ENCODE data around the gene TSSC4.

TSSC4 gene

GRCh38 chr11:2419638-2420501 is 19.3 kb downstream of the TSSC4 start:
- peak; percentile 40 to 58 for DNase-seq

DNA sequence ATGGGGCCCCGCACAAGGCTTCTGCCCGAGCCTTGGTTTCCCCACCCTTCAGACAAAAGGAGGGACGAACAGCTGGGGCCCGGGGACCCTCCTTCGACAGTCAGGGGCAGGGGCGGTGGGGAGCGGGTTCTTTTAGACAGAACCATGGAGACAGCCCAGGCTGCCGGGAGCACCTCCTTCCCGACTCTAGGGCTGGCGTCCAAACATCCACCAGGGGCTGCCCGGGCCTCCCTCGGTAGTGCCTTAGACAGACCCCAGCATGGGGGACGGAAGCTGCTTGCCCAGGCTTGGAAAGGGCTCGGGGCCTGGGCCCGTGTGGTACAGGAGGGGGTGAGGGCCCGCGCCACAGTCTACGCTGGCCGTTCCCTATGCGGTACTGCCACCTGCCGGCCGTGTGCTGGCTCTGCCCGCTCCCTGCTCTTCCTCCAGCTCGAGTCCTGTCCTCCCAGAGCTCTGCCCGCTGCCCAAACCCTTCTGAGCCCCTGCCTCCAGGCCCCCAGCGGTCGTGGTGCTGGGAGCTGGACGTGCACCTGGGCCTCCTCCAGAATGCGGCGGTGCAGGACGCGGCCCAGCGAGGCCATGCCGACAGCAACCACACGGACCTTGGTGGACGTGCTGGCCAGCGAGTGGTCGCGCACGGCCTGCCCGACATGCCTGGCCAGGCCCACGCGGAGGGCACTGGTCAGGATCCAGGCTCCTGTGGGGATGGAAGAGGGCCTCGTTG is 20.1 kb downstream of the TSSC4 start:
- DNase-seq = peak; percentile 60 to 75

DNA sequence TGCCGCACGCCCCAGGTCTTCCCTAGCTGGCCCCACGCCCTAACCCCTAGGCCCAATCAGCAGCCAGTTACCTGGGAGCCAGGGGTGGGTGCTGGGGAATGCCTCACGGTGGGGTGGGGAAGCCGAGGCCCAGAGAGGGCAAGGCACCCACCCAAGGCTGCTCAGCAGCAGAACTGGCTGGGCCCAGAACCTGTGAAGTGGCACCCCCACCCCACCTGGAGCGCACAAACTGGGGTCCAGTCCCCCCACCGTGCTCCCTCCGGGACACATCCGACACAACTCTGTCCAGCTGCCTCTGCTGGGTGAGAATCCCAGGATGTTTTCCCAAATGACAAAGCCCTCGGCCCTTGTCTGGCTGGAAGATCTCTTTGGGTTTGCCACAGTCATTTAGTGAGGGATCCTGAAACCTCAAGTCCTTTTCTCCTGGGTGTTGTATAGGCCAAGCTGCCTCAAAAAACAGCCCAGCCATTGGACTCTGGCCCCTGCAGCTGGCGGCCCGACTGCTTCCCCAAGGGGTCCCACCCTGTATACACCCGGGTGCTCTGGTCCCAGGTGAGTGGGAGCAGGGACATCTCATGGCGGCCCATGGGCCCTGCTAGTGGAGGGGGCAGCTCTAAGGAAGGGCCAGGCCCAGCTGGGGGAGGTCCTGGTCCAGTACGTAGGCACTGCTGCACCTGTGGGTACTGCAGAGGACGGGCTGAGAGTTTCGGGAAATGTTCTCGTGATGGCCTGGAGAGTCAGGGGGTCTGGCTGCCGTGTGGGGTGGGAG is 20.9 kb downstream of the TSSC4 start:
- no peak for DNase-seq

GRCh38 chr11:2421996-2422395 is 21.4 kb downstream of the TSSC4 start:
- no peak for DNase-seq

DNA sequence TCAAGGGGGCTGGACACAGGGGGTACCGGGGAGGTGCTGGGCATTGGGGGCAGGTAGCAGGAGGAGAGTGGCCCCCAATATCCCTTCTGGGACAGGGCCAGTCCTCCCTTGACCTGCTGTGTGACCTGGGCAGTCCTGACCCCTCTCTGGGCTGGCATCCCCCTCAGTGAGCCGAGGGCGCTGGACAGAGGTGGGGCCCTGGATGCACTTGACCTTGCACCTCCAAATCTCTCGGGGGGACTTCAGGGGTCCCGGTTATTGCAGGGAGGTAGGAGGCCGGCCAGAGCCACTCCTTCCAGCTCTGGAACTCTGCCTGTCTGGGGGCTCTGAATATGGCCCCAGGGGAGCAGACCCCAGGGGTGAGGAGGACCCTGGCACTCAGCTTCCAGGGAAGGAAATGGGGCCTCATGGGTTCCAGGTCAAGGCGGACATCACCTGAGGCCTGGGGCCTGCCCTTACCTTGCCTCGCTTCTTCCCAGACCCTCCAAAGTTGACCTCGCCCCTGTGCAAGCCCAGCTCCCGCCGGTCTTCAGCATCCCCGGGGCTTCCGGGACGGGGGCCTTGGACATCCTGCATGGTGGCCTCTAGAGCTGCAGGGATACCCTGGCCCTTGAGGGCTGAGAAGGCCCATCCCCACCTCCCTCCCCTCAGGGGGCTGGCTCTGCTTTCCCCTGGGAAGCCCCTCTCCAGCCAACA is 22.1 kb downstream of the TSSC4 start:
- no peak for DNase-seq

GRCh38 chr11:2423157-2424025 is 22.8 kb downstream of the TSSC4 start:
- no peak for DNase-seq

GRCh38 chr11:2424811-2425495 is 24.4 kb downstream of the TSSC4 start:
- no peak for DNase-seq

DNA sequence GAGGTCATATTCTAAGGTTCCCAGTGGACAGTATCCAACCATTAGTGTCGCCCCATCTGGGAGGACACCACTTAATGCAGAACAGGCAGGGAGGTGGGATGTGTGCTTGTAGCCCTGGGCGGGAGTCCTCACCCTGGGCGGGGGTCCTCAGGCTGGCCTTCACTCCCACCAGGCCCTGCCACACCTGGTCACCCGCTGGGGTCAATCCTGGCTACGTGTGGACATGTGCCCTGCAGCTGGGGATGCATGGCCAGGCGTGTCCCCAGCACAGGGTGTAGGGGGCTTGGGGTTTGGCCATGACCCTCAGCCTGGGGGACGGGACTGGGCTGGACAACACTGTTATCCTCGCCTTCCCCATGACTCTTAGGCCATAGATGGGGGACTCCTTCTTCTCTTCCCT is 25.0 kb downstream of the TSSC4 start:
- DNase-seq = no peak

DNA sequence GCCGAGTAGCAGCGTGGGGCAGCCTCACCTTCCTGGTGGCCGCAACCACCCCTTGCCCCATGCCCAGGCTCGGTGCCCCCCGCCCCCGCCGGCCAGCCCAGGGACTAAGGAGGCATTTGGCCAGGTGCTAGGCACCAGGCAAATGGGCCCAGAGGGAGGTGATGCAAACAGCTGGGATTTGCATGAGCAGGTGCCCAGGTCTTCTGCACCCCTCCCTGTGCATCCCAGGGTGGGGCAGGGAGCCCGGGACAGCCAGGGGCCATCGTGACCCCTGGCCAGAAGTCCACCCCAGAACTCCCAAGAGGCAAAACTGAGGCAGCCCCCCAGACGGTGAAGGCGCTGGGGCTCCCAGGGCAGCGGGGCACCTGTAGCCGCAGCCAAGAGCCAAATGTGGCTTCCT is 25.7 kb downstream of the TSSC4 start:
- no peak for DNase-seq

- DNase-seq = no peak
Observed at GRCh38 chr11:2426826-2427521, 26.4 kb downstream of the TSSC4 start.

DNA sequence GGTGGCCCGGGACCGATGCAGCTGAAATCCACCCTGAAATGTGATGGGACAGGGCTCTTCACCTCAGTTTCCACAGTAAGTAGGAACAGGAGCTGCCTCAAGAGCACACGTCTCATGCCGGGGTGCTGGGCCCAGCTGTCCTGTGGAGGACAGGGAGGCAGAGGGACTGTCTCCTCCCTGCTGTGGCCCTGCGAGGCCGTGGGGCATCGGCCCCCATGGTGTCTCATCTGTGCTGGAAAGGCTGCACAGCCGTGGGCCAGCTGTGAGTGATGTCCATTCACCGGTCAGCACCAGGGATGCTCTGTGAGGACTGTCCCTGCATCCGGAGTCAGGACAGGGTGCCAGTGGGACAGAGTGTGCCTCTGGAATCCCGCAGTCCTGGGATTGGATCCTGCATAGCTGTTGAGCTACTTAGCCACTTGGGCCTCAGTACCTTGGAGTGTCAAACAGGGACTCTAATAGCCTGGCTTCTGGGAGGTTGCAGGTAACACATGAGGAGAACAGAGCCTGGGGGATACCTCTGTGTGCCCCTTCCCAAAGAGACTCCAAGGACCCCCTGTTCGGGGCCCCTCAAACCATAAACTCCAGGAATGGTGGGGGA is 27.3 kb downstream of the TSSC4 start:
- DNase-seq = no peak

- peak; percentile 77 to 90 for DNase-seq
Observed at GRCh38 chr11:2428322-2428795, 27.8 kb downstream of the TSSC4 start.

- DNase-seq = no peak
Observed at GRCh38 chr11:2431395-2431794, 30.8 kb downstream of the TSSC4 start.

GRCh38 chr11:2432171-2432621 is 31.6 kb downstream of the TSSC4 start:
- DNase-seq = no peak

DNA sequence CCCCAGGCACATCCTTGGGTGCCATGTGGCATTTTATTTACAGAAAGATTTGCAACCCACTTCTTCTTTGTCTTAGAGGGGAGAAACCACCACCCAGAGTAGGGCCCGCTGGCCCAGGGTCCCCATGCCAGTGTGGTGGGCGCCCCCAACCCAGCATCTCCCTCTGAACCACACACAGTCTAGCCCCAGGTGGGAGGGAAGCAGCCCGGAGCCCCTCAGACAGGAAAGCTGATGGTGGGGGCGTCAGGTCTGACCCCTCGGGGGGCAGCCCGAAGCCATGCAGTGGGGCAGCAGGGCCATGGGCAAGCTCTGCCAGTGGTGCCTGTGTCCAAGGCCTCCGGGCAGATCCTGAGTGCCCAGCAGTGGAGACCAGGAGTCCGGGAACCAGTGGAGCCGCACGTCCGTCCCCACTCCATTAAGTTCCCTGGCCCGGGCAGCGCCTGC is 32.1 kb downstream of the TSSC4 start:
- no peak for DNase-seq

DNA sequence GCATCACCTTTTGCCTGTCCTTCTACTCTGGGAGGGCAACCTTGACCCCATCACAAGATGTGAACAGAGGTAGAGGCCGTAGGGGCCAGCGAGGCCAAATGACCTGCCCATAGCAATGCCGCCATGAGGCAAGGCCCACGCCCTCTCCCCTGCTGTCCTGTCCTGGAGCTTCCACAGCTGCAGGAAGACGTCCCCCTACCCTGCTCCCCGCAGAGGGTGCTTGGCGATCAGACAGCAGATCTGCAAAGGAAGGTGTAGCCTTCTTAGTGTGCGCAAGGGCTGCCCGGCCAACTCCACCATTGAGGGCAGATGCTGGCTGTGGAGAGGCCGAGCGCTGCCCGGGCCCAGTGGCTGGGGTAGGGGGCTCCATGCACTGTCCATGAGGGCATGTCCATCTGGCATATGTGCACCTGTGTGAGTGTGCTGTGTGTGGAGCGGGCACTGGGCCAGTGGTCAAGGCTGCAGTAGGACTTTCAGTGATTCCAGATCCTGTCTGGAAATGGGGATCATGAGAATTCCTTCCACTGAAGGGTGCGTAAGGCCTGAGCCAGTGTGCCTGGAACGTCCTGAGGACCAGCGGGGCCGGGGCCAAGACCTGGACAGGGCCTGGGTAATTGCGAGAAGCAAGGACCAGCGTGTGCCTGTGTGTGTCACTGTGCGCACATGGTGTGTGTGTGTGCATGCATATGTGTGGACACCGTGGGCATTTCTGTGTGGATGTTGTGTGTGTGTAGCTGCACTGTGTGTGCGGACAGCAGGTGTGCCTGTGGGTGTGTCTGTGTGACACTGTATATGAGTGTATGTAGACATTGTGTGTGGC is 32.8 kb downstream of the TSSC4 start:
- no peak for DNase-seq

DNA sequence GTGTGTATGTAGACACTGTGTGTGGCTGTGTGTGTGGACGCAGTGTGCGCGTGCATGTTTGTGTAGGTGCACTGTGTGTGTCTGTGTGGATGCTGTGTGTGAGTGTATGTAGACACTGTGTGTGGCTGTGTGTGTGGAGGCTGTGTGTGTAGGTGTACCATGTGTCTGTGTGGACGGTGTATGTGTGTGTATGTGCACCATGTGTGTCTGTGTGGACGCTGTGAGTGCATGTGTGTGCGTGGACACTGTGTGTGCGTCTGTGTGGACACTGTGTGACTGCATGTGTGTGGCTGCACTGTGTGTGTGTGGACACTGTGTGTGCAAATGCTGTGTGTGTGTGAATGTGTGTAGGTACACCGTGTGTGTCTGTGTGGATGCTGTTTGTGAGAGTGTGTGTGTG is 33.5 kb downstream of the TSSC4 start:
- DNase-seq = no peak

- no peak for DNase-seq
Observed at GRCh38 chr11:2434506-2435255, 34.1 kb downstream of the TSSC4 start.

All from stimulated activated CD4-positive, alpha-beta T cell treated with anti-CD3 and anti-CD28 coated beads, Interleukin-4, amount 100 ng/mL, for 4 hours (primary cell).